B cell (primary cell): ENCODE results near the gene CCDC192. TPM values are rescaled to one million over a fixed set of nuclear protein-coding genes. Genes with fewer than 3 reads are reported as not detected.

Experiments used
- ATAC-seq: fragments of 200-7000 bp; cut with Tn5 transposase; one replicate; pipeline ENCODE4 v1.10.0; 2021; ENCODE audit warnings: low read depth, mild to moderate bottlenecking, moderate number of reproducible peaks, moderate library complexity
- CTCF ChIA-PET: fragments of 350-600 bp; sonication (Branson Sonifier 250); formaldehyde crosslinking; loops from one replicate; lab custom pipeline; 2021; ENCODE audit warnings: antibody characterized with exemption, inconsistent platforms; lab: Charles Lee
- POLR2A ChIA-PET: fragments of 350-600 bp; sonication (Branson Sonifier 250); formaldehyde crosslinking; loops from one replicate; lab custom pipeline; 2021; ENCODE audit warnings: antibody characterized with exemption; lab: Charles Lee
- DNase-seq: peaks from one replicate; pipeline ENCODE4 v3.0.0; 2013
- H2AFZ ChIP-seq: 2 replicates; pipeline ENCODE4 v1.6.1; 2012; ENCODE audit warnings: mild to moderate bottlenecking, low read depth, low read length; ENCODE audit not compliant: insufficient read depth, poor library complexity, severe bottlenecking
- H3K27ac ChIP-seq, 2 donors: 1 replicate in 1 of 2; 2 replicates in 1 of 2; pipeline ENCODE4 v1.5.1; 2012 to 2013; ENCODE audit warnings: low read length in 2 of 2, mild to moderate bottlenecking in 2 of 2, moderate library complexity in 1 of 2
- H3K27me3 ChIP-seq, 4 experiments: fragments of 200-600 bp in 1 of 4; sonication (generic) in 1 of 4; replicated peaks in 1 of 4; 1 replicate in 2 of 4; 2 replicates in 2 of 4; pipeline versions ENCODE4 v1.6.1 to v1.7.0; 2013 to 2016; ENCODE audit warnings: low read length in 3 of 4, mild to moderate bottlenecking in 2 of 4, mixed read lengths in 1 of 4, moderate library complexity in 1 of 4; ENCODE audit not compliant: insufficient read depth in 4 of 4, control insufficient read depth in 3 of 4; ENCODE audit errors: control extremely low read depth in 1 of 4
- H3K36me3 ChIP-seq, 2 experiments: replicated peaks in 1 of 2; 1 replicate in 1 of 2; 2 replicates in 1 of 2; pipeline versions ENCODE4 v1.6.1 to v1.7.1; 2013; ENCODE audit warnings: low read length in 1 of 2; ENCODE audit not compliant: insufficient read depth in 2 of 2, control insufficient read depth in 1 of 2; ENCODE audit errors: control extremely low read depth in 1 of 2, extremely low read depth in 1 of 2
- H3K4me1 ChIP-seq, 2 donors: fragments of 200-600 bp in 1 of 2; sonication (generic) in 1 of 2; 1 replicate in 1 of 2; 2 replicates in 1 of 2; pipeline versions ENCODE4 v1.5.1 to v1.6.1; 2013 to 2017; ENCODE audit warnings: low read length in 2 of 2; ENCODE audit not compliant: control insufficient read depth in 2 of 2, insufficient read depth in 2 of 2
- H3K4me2 ChIP-seq: replicated peaks from 2 replicates; pipeline ENCODE3; 2012; ENCODE audit warnings: mild to moderate bottlenecking, low read depth, low read length; ENCODE audit not compliant: poor library complexity, severe bottlenecking
- H3K4me3 ChIP-seq, 5 experiments: fragments of 200-600 bp in 1 of 5; sonication (generic) in 1 of 5; 1 replicate in 3 of 5; 2 replicates in 2 of 5; pipeline versions ENCODE4 v1.5.1 to v1.7.0; 2011 to 2016; ENCODE audit warnings: low read length in 4 of 5, mild to moderate bottlenecking in 4 of 5, low read depth in 2 of 5, control low read depth in 1 of 5, moderate library complexity in 1 of 5; ENCODE audit not compliant: insufficient read depth in 1 of 5; ENCODE audit errors: control extremely low read depth in 1 of 5, extremely low read depth in 1 of 5
- H3K79me2 ChIP-seq: fragments of 200-600 bp; sonication (generic); one replicate; pipeline ENCODE4 v1.6.0; 2016; ENCODE audit warnings: low read length; ENCODE audit not compliant: control insufficient read depth, insufficient read depth
- H3K9ac ChIP-seq: fragments of 200-600 bp; sonication (generic); 2 replicates; pipeline ENCODE4 v1.6.1; 2017; ENCODE audit warnings: mild to moderate bottlenecking, low read length, moderate library complexity
- H3K9me3 ChIP-seq, 3 donors: one replicate each; pipeline versions ENCODE4 v1.6.1 to v1.7.1; 2013; ENCODE audit warnings: low read length in 2 of 3; ENCODE audit not compliant: control insufficient read depth in 2 of 3, insufficient read depth in 1 of 3; ENCODE audit errors: control extremely low read depth in 1 of 3
- H4K20me1 ChIP-seq: 2 replicates; pipeline ENCODE4 v1.6.0; 2012; ENCODE audit warnings: mild to moderate bottlenecking, low read length; ENCODE audit not compliant: insufficient read depth, control insufficient read depth, poor library complexity, severe bottlenecking
- H3K27ac Mint-ChIP-seq: one replicate; pipeline ENCODE4 v1.8.0; 2021; ENCODE audit warnings: mixed read lengths
- H3K27me3 Mint-ChIP-seq: one replicate; pipeline ENCODE4 v1.8.0; 2021; ENCODE audit warnings: mixed read lengths
- H3K4me1 Mint-ChIP-seq: one replicate; pipeline ENCODE4 v1.8.0; 2021; ENCODE audit warnings: mixed read lengths
- H3K4me3 Mint-ChIP-seq: one replicate; pipeline ENCODE4 v1.8.0; 2021; ENCODE audit warnings: mixed read lengths
- H3K9me3 Mint-ChIP-seq: one replicate; pipeline ENCODE4 v1.8.0; 2022; ENCODE audit warnings: mixed read lengths; ENCODE audit not compliant: insufficient read depth
- EZH2 ChIP-seq: IDR thresholded peaks from 2 replicates; pipeline ENCODE4 v1.6.1; 2012; ENCODE audit warnings: borderline replicate concordance, low read depth, mild to moderate bottlenecking, moderate library complexity, low read length; ENCODE audit not compliant: insufficient read depth, poor library complexity, severe bottlenecking
- WGBS: methylation state at CpG from one replicate; pipeline ENCODE4 v1.1.5; 2013; ENCODE audit warnings: missing lambda C conversion rate; ENCODE audit not compliant: insufficient coverage; 5-methylcytosine and 5-hydroxymethylcytosine counted together
- intact Hi-C: fragments of 100-400 bp; cut with micrococcal nuclease; formaldehyde crosslinking; loops from one replicate; pipeline ENCODE4 v1.10.0; 2022
- polyA plus RNA-seq: library from polyadenylated mRNA; depleted of rRNA; stranded (reverse); fragments of >200 nt; gene quantifications from 2 replicates; pipeline ENCODE4 v1.2.3, GENCODE V29; 2012
- total RNA-seq, 2 donors: library from RNA; stranded (reverse); fragments of 120-200 nt in 1 of 2; gene quantifications; 1 replicate in 1 of 2; 2 replicates in 1 of 2; pipeline versions ENCODE4 v1.2.3 to v1.2.4, GENCODE V29; 2013 to 2022
- TF ChIP-seq, protein P1 (sequence below): fragments of 200-600 bp; IDR thresholded peaks from one replicate; pipeline ENCODE4 v1.8.0; 2022; ENCODE audit warnings: antibody characterized with exemption, mild to moderate bottlenecking

The CCDC192 gene
- total and polyA plus RNA-seq, 2 donors (not counting 1 experiment from before 2014, with no cell fraction given), result not detected

DNA sequence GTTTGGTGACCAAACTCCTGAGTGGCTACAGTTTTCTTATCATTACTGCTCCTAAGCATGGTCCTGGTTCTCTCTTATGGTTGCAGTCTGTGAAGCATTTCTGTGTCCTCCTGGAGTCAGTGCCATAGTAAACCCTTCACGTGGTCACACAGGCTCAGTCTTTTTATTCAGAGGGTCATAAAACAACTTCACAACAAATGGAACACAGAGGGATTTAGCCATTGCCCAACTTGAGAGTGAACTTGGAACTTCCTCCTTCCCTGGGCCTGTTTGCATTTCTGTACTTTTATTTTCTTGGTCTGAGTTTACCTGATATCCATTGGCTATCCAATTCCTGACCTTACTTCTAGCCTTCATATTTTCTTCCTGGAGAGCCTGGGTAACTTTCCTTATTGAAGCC is 144.9 kb downstream of the CCDC192 start:
- POLR2A ChIA-PET, result no interaction called here
- no peaks in the 10 kb centered on the region for H3K27me3 Mint-ChIP-seq
- no peak overlapping the region for H3K4me3 ChIP-seq

DNA sequence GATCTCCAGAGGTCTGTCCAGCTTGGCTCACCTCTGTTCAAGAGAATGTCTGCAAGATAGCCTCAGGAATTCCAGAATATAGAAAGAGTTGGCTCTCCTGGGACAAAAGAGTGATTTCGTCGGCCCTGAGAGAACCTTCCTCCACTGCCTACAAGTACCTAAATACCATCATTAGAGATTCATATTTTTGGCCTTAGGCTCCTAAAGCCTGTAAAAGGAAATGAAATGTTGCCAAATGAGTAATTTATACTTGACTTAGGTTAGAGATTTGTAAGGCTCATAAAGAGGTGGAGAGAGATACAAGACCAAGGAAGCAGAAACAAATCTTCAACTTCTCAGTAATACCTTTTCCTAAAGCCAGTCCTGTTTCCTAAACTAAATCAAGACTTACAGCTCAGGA is 146.2 kb downstream of the CCDC192 start:
- Histone ChIP-seq H3K4me3 (no peak overlapping the region), H2AFZ (no peak overlapping the region), H3K27me3 (no peaks in the 10 kb centered on the region), H3K4me1 (no peaks in the 10 kb centered on the region), H4K20me1 (no peaks in the 10 kb centered on the region), H3K9me3 (no peaks in the 10 kb centered on the region), H3K9ac (no peak overlapping the region), H3K27ac (no peak overlapping the region), H3K4me2 (no peak overlapping the region), H3K36me3 (no peaks in the 10 kb centered on the region), H3K79me2 (no peaks in the 10 kb centered on the region)
- intact Hi-C loops, result no loop called here
- H3K4me3 Mint-ChIP-seq, result no peak overlapping the region
- no CpG with 5 or more reads among the region's 2 CpGs for WGBS
- H3K27ac Mint-ChIP-seq, result no peak overlapping the region
- no peaks in the 10 kb centered on the region for H3K4me1 Mint-ChIP-seq
- ATAC-seq (no peak), DNase-seq (no peak)
- no peaks in the 10 kb centered on the region for H3K27me3 Mint-ChIP-seq
- H3K9me3 Mint-ChIP-seq, result no peaks in the 10 kb centered on the region
- TF ChIP-seq EZH2, result no peak
- TF ChIP-seq, protein P1, sequence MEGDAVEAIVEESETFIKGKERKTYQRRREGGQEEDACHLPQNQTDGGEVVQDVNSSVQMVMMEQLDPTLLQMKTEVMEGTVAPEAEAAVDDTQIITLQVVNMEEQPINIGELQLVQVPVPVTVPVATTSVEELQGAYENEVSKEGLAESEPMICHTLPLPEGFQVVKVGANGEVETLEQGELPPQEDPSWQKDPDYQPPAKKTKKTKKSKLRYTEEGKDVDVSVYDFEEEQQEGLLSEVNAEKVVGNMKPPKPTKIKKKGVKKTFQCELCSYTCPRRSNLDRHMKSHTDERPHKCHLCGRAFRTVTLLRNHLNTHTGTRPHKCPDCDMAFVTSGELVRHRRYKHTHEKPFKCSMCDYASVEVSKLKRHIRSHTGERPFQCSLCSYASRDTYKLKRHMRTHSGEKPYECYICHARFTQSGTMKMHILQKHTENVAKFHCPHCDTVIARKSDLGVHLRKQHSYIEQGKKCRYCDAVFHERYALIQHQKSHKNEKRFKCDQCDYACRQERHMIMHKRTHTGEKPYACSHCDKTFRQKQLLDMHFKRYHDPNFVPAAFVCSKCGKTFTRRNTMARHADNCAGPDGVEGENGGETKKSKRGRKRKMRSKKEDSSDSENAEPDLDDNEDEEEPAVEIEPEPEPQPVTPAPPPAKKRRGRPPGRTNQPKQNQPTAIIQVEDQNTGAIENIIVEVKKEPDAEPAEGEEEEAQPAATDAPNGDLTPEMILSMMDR, result no peak
- POLR2A ChIA-PET, result no interaction called here
- CTCF ChIA-PET, result no interaction called here

More for the DNA sequence above, 144.9 kb downstream of the CCDC192 start:
- ATAC-seq, result no peak
- H3K27me3 ChIP-seq, result no peaks in the 10 kb centered on the region
- no peaks in the 10 kb centered on the region for H3K9me3 ChIP-seq
- TF ChIP-seq, protein P1, result no peak
- no peak for TF ChIP-seq EZH2
- no peaks in the 10 kb centered on the region for H3K79me2 ChIP-seq
- H3K9ac ChIP-seq, result no peak overlapping the region
- H3K27ac ChIP-seq, result no peak overlapping the region
- no peak for DNase-seq
- no peak overlapping the region for H3K4me2 ChIP-seq
- intact Hi-C loops, result no loop called here
- H3K4me3 Mint-ChIP-seq, result no peak overlapping the region
- H3K4me1 ChIP-seq, result no peaks in the 10 kb centered on the region
- WGBS, result 20% methylated on average over 1 of the region's 1 CpG
- H3K4me1 Mint-ChIP-seq, result no peaks in the 10 kb centered on the region
- H3K9me3 Mint-ChIP-seq, result no peaks in the 10 kb centered on the region
- H3K27ac Mint-ChIP-seq, result no peak overlapping the region
- H3K36me3 ChIP-seq, result no peaks in the 10 kb centered on the region
- CTCF ChIA-PET, result no interaction called here
- H2AFZ ChIP-seq, result no peak overlapping the region
- H4K20me1 ChIP-seq, result no peaks in the 10 kb centered on the region
